Inflammatory macrophage (primary cell): ENCODE data around the gene CLDN25.
A peak's percentile ranks its signal among the peaks of the same experiment; 100 is the strongest.
"Not testable (repeated sequence)": the region's sequence is repeated elsewhere in the genome, so short reads cannot be mapped to it uniquely, and the experiment has no call there.

Source experiments
- DNase-seq, 2 donors: peaks; one replicate each; pipeline ENCODE4 v3.0.0-alpha.2; 2020 to 2022
- total RNA-seq, 18 experiments: gene quantifications; one replicate each; lab custom pipeline; 2026; ENCODE audit warnings: mixed read lengths in 6 of 18, inconsistent platforms in 2 of 18; lab: John Stamatoyannopoulos, UW

The CLDN25 gene
- total RNA-seq, result 0 reads per million in 18 experiments

GRCh38 chr11:113779496-113779895, at the start of gene CLDN25:
TSS of gene CLDN25 (plus strand) at chr11:113779796. CDS start at chr11:113779796, 0 bp downstream.
- DNase-seq, result no peak

GRCh38 chr11:113730887-113731726, 48.5 kb upstream of the CLDN25 start:
- DNase-seq, result peak; percentile 71 to 80

GRCh38 chr11:113732092-113732491, 47.5 kb upstream of the CLDN25 start:
- no peak for DNase-seq

DNA sequence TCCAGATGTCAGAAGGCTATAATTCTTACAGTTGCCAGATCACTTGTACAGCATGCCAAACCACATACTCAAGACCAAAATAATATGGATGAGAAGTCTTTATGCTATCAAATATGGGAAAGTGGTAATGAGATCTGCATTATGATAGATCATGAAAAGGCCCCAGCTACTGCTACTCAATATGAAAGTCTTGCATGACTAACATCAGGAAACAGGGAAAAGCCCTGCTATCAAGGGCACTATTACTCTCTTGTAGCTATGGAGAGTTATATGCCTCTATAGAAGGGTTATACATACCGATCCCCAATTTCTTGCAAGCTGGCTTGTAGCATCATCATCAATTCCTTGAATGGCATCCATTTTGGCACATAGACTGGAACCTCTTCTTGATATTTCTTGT, 43.3 kb upstream of the CLDN25 start:
- DNase-seq, result no peak

GRCh38 chr11:113752932-113753331, 26.7 kb upstream of the CLDN25 start:
- DNase-seq, result no peak

DNA sequence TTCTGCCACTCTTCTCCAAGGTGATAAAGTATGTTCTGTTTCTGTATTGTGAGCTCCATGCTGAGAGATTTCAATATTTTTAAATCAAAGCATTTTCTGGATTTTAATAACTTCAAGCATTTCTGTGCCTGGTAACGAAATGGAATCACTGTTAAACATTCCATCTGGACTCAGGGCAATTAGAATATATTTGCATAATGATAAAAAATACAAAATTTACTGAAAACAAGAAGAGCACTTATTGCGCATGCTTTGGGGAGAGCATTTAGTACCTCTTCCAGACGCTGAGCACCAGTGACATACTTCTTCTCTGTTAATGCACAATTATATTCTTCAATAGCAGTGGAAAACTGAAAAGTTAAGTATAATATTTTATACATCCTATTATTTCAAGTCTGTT, 19.4 kb upstream of the CLDN25 start:
- no peak for DNase-seq

- not testable (repeated sequence) for DNase-seq
Measured at GRCh38 chr11:113763040-113763439, 16.6 kb upstream of the CLDN25 start.

- no peak for DNase-seq
Measured at GRCh38 chr11:113764527-113765219, 14.9 kb upstream of the CLDN25 start.

DNA sequence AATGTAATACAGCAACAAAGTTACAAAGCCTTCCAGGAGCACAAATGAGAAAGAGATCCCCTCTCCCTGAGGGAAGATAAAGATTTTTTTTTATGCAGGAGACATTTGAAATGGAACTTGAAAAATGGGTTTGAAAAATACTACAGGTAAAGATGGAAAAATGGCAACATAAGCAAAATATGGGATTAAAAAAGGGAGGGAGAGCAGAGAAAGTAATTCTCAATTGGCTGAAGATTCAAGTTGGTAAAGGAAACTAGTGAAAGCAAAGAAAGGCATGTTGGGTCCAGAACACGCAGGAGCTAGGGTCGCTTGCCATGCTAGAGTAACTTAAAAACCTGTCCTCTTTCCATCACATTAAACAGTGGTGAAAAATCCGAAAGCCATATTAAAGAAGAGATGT, 7.6 kb upstream of the CLDN25 start:
- no peak for DNase-seq

DNA sequence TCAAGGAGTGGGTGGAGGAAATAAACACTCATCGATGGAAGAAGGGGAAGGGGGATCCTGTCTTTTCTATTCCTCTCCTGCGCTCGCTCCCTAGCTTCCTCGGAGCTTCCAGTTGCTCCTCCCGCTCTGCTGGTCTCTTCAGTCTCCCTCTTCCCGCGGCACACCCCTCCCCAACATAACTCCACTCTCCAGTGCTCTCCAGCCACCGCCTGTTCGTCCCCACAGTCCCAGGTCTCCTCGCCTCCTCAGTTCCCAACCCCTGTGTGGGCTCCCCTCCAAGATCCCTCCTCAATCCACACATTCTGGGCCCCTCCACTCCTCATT, 6.5 kb upstream of the CLDN25 start:
- no peak for DNase-seq

- DNase-seq, result peak; percentile 97 to 98
Measured at GRCh38 chr11:113773416-113774173, 6.0 kb upstream of the CLDN25 start, which contains the start of gene ZW10. TSS of gene ZW10 (minus strand) at chr11:113773692. CDS start at chr11:113773666, 26 bp downstream.

DNA sequence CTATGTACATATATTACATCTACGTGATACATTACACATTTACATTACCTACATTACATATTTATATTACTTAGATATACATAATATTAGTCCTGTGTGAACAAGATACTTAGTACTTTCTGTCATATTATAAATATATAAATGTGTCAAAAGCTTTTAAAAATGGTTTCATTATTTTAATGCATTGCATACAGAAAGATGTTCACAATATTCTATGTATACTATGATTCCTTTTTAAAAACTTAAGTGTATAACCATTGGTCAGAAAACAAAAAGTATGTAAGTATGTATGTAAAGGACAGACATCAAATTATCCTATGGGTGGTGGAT, 5.5 kb upstream of the CLDN25 start:
- no peak for DNase-seq

DNA sequence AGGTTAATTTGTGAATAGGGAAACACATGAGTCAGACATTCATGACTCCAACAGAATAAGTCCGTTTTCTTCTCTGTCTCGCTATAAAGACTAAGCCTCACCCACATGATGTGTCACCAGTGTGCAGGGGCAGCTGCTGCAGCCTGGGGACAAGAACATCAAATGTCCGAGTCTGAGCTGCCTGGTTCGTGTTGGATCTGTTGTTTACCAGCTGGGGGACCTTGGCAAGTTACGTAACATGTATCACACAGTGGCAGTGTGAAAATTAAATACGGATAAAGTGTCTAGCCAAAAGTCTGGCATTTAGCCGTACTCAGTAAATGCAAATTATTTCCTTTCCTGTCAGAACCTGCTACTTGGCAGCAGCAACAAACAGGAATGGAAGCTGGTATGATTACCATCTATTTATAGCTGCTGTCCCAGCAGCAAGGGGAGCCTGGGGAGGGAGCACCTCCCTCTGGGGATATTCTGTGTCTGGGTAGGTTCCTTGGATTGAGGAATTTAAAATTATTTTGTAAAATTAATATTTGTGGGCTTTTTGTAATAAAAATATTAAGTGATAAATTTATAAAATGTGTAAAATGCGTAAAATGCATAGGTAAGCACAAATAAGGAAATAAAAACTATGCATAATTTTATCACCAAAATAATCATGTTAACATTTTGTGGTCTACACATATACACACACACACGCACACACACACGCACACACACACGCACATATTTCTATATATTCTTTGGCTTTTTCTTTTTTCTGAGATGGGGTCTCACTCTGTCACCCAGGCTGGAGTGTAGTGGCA, 1.3 kb upstream of the CLDN25 start:
- peak in 1 of 2 donors; percentile 29 for DNase-seq

DNA sequence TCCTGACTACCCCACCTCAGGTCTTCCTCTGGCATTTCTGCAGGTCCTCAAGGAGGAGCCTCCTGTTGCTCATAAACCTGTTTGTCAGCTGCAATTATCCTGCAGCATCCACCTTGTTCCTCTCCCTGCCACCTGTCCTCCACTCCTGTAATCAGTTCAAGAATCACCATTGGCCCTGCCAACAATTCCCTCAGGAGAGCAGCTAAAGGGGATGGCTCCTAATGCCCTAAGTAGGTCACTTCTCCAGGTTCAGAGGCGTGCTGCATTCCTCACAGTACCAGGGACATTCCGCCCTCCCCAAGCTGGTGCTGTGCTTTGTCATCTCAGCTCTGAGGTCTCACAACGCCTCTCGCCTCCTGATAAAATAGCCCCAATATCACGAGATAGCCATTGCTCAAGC, 2.1 kb downstream of the CLDN25 start:
- no peak for DNase-seq

DNA sequence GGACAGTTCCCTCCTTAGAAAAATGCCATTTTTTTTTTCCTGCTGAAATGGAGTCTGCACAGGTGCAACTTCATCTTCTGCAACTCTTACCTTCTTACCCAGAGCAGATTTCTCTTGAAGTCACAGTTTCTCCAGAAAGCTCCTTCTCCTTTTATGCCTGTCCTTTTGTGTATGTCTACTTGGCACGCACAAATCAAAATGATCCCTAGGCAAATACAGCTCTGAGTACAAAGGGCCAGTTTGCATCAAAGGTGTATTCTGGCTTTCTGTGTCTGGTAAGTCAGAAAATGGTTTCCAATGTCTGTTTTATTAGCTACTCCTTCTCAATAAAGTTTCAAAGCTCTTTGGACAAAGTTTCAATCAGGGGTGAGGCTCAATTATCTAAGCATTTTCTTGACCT, 2.5 kb downstream of the CLDN25 start:
- DNase-seq, result no peak

GRCh38 chr11:113789016-113789415, 9.4 kb downstream of the CLDN25 start:
- not testable (repeated sequence) for DNase-seq

- DNase-seq, result no peak
Measured at GRCh38 chr11:113789675-113790320, 10.2 kb downstream of the CLDN25 start.

GRCh38 chr11:113796663-113797259, 17.2 kb downstream of the CLDN25 start:
- DNase-seq, result peak; percentile 11 to 27

GRCh38 chr11:113802621-113803020, 23.0 kb downstream of the CLDN25 start:
- DNase-seq, result no peak

DNA sequence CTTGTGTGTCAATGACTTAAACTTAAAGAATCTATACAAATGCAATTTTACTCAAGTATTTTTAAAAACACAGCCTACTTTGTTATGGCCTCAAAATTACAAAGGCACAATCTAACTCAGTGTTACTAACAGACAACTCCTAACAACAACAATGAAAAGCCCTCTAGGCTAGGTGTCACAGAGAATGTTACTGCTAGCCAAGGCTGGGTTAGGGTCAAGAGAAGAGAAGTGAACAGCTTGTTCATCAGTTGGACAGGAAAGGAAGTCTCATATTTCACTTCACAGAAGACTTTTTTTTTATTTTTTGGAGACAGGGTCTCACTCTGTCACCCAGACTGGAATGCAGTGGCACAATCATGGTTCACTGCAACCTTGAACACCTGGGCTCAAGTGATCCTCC, 26.0 kb downstream of the CLDN25 start:
- no peak for DNase-seq

DNA sequence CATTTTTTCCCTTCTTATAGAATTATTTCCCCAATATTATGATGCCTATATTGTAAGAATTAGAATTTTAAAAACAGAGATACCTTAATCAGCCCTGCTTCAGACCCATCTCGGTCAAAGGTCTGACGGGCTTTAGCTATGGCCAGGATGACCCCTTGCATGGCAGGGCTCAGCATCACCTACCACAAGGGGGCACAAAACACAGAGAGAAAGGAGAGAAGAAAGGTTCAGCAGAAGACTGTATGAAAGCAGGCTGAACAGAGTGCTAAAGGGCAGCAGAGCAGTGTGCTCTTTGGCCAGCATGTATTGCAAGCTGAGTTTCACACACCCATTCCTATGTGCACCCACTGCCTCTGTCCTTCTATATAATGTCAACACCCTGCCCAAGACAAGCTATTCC, 26.8 kb downstream of the CLDN25 start:
- peak in 1 of 2 donors; percentile 3 for DNase-seq

GRCh38 chr11:113808931-113809330, 29.3 kb downstream of the CLDN25 start:
- peak; percentile 45 to 60 for DNase-seq
